HG03097 (cell line): Measurements from ENCODE around the gene ZSWIM8.
"Not testable (repeated sequence)": the region's sequence is repeated elsewhere in the genome, so short reads cannot be mapped to it uniquely, and the experiment has no call there.

ENCODE experiments used
- ATAC-seq: cut with Tn5 transposase; IDR thresholded peaks from one replicate; pipeline ENCODE4 v1.9.1; 2021; ENCODE audit not compliant: unreplicated experiment, low FRiP score

The ZSWIM8 gene

GRCh38 chr10:73812657-73813056, 27.3 kb downstream of the ZSWIM8 start:
- no peak for ATAC-seq

GRCh38 chr10:73813333-73813732, 27.9 kb downstream of the ZSWIM8 start:
- ATAC-seq: no peak

- ATAC-seq: no peak
These were observed 29.0 kb downstream of the ZSWIM8 start for GRCh38 chr10:73814276-73814895.

GRCh38 chr10:73814896-73815718, 29.7 kb downstream of the ZSWIM8 start:
- no peak for ATAC-seq

- no peak for ATAC-seq
These were observed 30.3 kb downstream of the ZSWIM8 start for GRCh38 chr10:73815719-73816030.

- no peak for ATAC-seq
These were observed 31.7 kb downstream of the ZSWIM8 start for GRCh38 chr10:73816917-73817729.

- ATAC-seq: no peak
These were observed 32.4 kb downstream of the ZSWIM8 start for GRCh38 chr10:73817826-73818225.

GRCh38 chr10:73818402-73818801, 33.0 kb downstream of the ZSWIM8 start:
- ATAC-seq: no peak

GRCh38 chr10:73819081-73819480, 33.7 kb downstream of the ZSWIM8 start:
- ATAC-seq: no peak

- no peak for ATAC-seq
These were observed 34.2 kb downstream of the ZSWIM8 start for GRCh38 chr10:73819513-73820093.

- ATAC-seq: no peak
These were observed 38.0 kb downstream of the ZSWIM8 start for GRCh38 chr10:73823391-73823790.

- ATAC-seq: no peak
These were observed 38.8 kb downstream of the ZSWIM8 start for GRCh38 chr10:73824146-73824725.

GRCh38 chr10:73827346-73828089, 42.1 kb downstream of the ZSWIM8 start:
- ATAC-seq: no peak

- no peak for ATAC-seq
These were observed 42.8 kb downstream of the ZSWIM8 start for GRCh38 chr10:73828161-73828560.

- not testable (repeated sequence) for ATAC-seq
These were observed 43.7 kb downstream of the ZSWIM8 start for GRCh38 chr10:73829090-73829489.

GRCh38 chr10:73836427-73836980, 51.1 kb downstream of the ZSWIM8 start:
- no peak for ATAC-seq

- ATAC-seq: no peak
These were observed 51.7 kb downstream of the ZSWIM8 start for GRCh38 chr10:73837072-73837471.

GRCh38 chr10:73838008-73838567, 52.7 kb downstream of the ZSWIM8 start:
- ATAC-seq: no peak

GRCh38 chr10:73838827-73839226, 53.4 kb downstream of the ZSWIM8 start:
- ATAC-seq: no peak
